T-cell (primary cell): ENCODE data around the gene MEF2B. TPM values are rescaled to one million over a fixed set of nuclear protein-coding genes. Genes with fewer than 3 reads are reported as not detected.
"Not testable (repeated sequence)": the region's sequence is repeated elsewhere in the genome, so short reads cannot be mapped to it uniquely, and the experiment has no call there.

Experiments
- ATAC-seq, 4 experiments: fragments of 200-7000 bp in 3 of 4; fragments of 150-1000 bp in 1 of 4; cut with Tn5 transposase; replicated peaks in 1 of 4; 1 replicate in 3 of 4; 2 replicates in 1 of 4; pipeline ENCODE4 v1.10.0; 2021; ENCODE audit warnings: moderate library complexity in 3 of 4, mild to moderate bottlenecking in 2 of 4, moderate number of reproducible peaks in 1 of 4
- CTCF ChIA-PET, 2 donors: fragments of 300-600 bp; sonication (Branson Sonifier 250); formaldehyde crosslinking; loops; one replicate each; lab custom pipeline; 2022; ENCODE audit warnings: antibody characterized with exemption in 2 of 2; lab: Charles Lee
- POLR2A ChIA-PET, 2 donors: fragments of 300-600 bp; sonication (Branson Sonifier 250); formaldehyde crosslinking; loops; one replicate each; lab custom pipeline; 2022; ENCODE audit warnings: antibody characterized with exemption in 2 of 2; lab: Charles Lee
- DNase-seq, 35 experiments: peaks; one replicate each; pipeline versions ENCODE4 v3.0.0 to v3.0.0-alpha.2; 2013 to 2023
- H3K27ac ChIP-seq: one replicate; pipeline ENCODE4 v1.5.1; 2013; ENCODE audit warnings: low read length
- H3K27me3 ChIP-seq, 2 experiments: replicated peaks in 1 of 2; 1 replicate in 1 of 2; 2 replicates in 1 of 2; pipeline versions ENCODE4 v1.6.1 to v1.7.0; 2013; ENCODE audit warnings: low read length in 1 of 2, mixed read lengths in 1 of 2; ENCODE audit not compliant: control insufficient read depth in 2 of 2, insufficient read depth in 2 of 2; ENCODE audit errors: extremely low read depth in 1 of 2
- H3K36me3 ChIP-seq, 2 donors: 1 replicate in 1 of 2; 2 replicates in 1 of 2; pipeline versions ENCODE4 v1.6.1 to v1.7.0; 2013; ENCODE audit warnings: low read length in 1 of 2; ENCODE audit not compliant: control insufficient read depth in 2 of 2, insufficient read depth in 1 of 2; ENCODE audit errors: extremely low read depth in 1 of 2
- H3K4me1 ChIP-seq, 2 experiments: 1 replicate in 1 of 2; 2 replicates in 1 of 2; pipeline versions ENCODE4 v1.6.1 to v1.7.0; 2013; ENCODE audit warnings: low read length in 2 of 2, mixed read lengths in 1 of 2; ENCODE audit not compliant: insufficient read depth in 2 of 2, control insufficient read depth in 1 of 2; ENCODE audit errors: extremely low read depth in 1 of 2
- H3K4me3 ChIP-seq, 2 donors: 1 replicate in 1 of 2; 2 replicates in 1 of 2; pipeline versions ENCODE4 v1.5.1 to v1.7.0; 2013; ENCODE audit warnings: mild to moderate bottlenecking in 2 of 2, low read length in 1 of 2, moderate library complexity in 1 of 2; ENCODE audit not compliant: control insufficient read depth in 1 of 2; ENCODE audit errors: extremely low read depth in 1 of 2
- H3K9me3 ChIP-seq: 2 replicates; pipeline ENCODE4 v1.7.0; 2013
- H3K27ac Mint-ChIP-seq, 2 donors: one replicate each; pipeline ENCODE4 v1.8.0; 2020 to 2021; ENCODE audit warnings: mild to moderate bottlenecking in 2 of 2, mixed read lengths in 2 of 2
- H3K27me3 Mint-ChIP-seq, 2 donors: one replicate each; pipeline ENCODE4 v1.8.0; 2021 to 2022; ENCODE audit warnings: mixed read lengths in 2 of 2
- H3K36me3 Mint-ChIP-seq: one replicate; pipeline ENCODE4 v1.8.0; 2021; ENCODE audit warnings: mixed read lengths
- H3K4me1 Mint-ChIP-seq, 3 donors: one replicate each; pipeline ENCODE4 v1.8.0; 2020 to 2022; ENCODE audit warnings: mixed read lengths in 3 of 3, mild to moderate bottlenecking in 1 of 3
- H3K4me3 Mint-ChIP-seq, 3 donors: one replicate each; pipeline ENCODE4 v1.8.0; 2020 to 2022; ENCODE audit warnings: mild to moderate bottlenecking in 3 of 3, mixed read lengths in 3 of 3, moderate library complexity in 3 of 3
- H3K9me3 Mint-ChIP-seq, 3 donors: one replicate each; pipeline ENCODE4 v1.8.0; 2020 to 2022; ENCODE audit warnings: mixed read lengths in 3 of 3
- WGBS: methylation state at CpG from one replicate; pipeline ENCODE4 v1.1.5; 2013; ENCODE audit warnings: missing lambda C conversion rate; ENCODE audit not compliant: insufficient coverage; 5-methylcytosine and 5-hydroxymethylcytosine counted together
- total RNA-seq, 35 experiments: library from RNA in 6 of 35; stranded (reverse) in 6 of 35; fragments of 120-200 nt in 1 of 35; gene quantifications; one replicate each; pipeline versions ENCODE4 v1.2.1 to v1.2.4 and lab custom pipeline; 2013 to 2026

The MEF2B gene
- total RNA-seq, 5 donors from 2014 or later (not counting 1 experiment from before 2014, with no cell fraction given), result 3.3 to 6.4 (median 6.0) TPM

DNA sequence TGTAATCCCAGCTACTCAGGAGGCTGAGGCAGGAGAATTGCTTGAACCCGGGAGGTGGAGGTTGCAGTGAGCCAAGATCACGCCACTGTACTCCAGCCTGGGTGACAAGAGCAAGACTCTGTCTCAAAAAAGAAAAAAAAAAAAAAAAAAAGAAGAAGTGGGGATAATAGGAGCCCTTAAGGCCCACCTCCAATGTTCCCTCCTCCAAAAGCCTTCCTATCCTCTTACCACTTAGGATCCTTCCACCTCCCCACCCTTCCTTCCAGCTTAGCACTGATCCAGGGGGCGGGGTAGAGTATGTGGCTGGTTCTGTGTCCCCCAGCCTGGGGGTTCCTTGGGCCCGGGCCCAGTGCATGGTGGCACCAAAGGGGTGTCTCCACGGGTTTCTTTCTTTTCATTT lies 3.2 kb upstream of the MEF2B start:
- not testable (repeated sequence) for DNase-seq

DNA sequence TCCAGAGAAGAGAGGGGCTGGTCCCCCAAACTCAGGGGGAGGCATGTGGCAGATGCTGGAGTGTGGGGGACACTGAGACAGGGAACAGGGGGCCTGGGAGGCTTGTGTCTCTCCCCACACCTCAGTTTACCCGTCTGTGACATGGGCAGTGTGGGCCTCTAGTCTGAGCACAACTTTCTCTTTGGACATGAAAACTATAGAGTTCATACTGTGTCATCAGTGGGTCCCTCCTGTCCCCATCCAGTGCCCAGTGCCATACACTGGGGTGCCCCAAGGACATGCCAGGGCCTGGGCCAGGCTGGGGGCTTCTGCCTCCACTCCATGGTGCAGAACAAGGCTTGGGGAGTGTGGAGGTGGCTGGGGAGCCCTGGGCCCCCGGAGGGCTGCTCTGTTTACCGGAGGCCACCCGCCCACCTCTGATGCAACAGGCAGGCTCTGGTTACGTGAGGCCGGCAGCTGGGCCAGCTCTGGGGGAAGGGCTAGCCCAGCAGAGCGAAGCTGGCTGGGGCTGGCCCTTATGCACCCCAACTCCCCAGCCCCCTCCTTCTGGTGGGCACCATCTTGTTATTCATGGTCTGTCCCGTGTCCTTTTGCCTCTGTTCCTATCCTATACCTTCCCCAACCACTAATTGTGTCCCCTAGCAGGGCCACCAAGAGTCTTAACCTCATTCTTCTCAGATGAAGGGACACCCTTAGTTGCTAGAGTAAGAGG lies 1.9 kb upstream of the MEF2B start:
- no peaks in the 10 kb centered on the region for H3K27me3 Mint-ChIP-seq
- DNase-seq (no peak), ATAC-seq (no peak)
- Histone ChIP-seq H3K9me3 (no peaks in the 10 kb centered on the region), H3K4me3 (no peak overlapping the region), H3K4me1 (peaks cover 0 to 18% of the 10 kb centered on the region in 2 experiments), H3K27me3 (peaks cover 0 to 19% of the 10 kb centered on the region in 2 experiments), H3K27ac (no peak overlapping the region), H3K36me3 (peaks cover 1 to 4% of the 10 kb centered on the region in 2 donors)
- H3K4me3 Mint-ChIP-seq, result no peak overlapping the region
- peaks cover 3% of the 10 kb centered on the region for H3K36me3 Mint-ChIP-seq
- POLR2A ChIA-PET, result no interaction called here
- no peaks in the 10 kb centered on the region for H3K9me3 Mint-ChIP-seq
- peaks cover 15 to 22% (median 16%) of the 10 kb centered on the region in 3 donors for H3K4me1 Mint-ChIP-seq
- H3K27ac Mint-ChIP-seq, result no peak overlapping the region
- 89% methylated on average over 3 of the region's 8 CpGs for WGBS
- CTCF ChIA-PET, result no interaction called here

More for the DNA sequence above, 3.2 kb upstream of the MEF2B start:
- peaks cover 0 to 19% of the 10 kb centered on the region in 2 experiments for H3K27me3 ChIP-seq
- ATAC-seq, H3K27me3 Mint-ChIP-seq, H3K27ac ChIP-seq, H3K9me3 ChIP-seq, H3K27ac Mint-ChIP-seq, H3K36me3 Mint-ChIP-seq, POLR2A ChIA-PET, H3K4me3 ChIP-seq, H3K9me3 Mint-ChIP-seq, H3K4me3 Mint-ChIP-seq, H3K36me3 ChIP-seq: not testable (repeated sequence)
- peaks cover 0 to 18% of the 10 kb centered on the region in 2 experiments for H3K4me1 ChIP-seq
- CTCF ChIA-PET, result interaction anchor here (0.6 to 0.7 kb wide), 3 partner anchors 16 to 352 kb away, joined by 3 to 8 read pairs (median 5); no protein-coding TSS in a partner anchor
- 78% methylated on average over 2 of the region's 5 CpGs for WGBS
- peaks cover 15 to 22% (median 16%) of the 10 kb centered on the region in 3 donors for H3K4me1 Mint-ChIP-seq

DNA sequence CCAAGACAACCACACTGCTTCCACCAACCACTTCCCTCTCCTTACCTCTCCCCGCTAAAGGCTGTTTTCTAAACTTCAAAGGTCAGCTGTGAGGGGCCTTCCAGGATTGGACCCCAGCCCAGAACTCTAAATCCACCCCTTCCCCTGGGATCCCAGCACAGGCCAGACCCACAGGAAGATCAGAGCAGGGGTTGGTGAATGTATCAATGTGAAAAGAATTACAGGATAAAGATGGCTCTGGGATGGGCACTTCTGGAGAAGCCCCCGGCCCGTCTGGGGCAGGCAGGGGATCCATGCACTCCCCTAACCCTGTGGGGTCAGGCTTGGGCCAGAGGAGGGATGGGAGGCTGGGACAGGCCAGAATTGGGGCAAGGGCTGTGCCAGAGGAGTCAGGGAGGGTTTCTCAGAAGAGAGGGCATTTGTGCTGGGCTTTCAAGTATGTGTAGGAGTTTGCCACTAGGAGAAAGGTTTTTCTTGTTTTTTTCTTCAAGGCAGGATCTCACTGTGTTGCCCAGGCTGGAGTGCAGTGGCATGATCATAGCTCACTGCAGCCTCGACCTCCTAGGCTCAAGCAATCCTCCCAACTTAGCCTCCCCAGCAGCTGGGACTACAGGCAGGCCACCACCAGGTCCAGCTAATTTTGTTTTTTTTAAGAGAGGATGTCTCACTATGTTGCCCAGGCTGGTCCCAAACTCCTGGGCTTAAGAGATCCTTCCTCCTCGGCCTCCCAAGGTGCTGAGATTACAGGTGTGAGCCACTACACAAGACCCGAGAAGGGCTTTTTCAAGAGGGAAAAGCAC lies 1.0 kb upstream of the MEF2B start:
- ATAC-seq, result no peak
- POLR2A ChIA-PET, result no interaction called here
- H3K4me1 Mint-ChIP-seq, result peaks cover 15 to 22% (median 16%) of the 10 kb centered on the region in 3 donors
- H3K4me3 Mint-ChIP-seq, result peak overlapping the region in 1 of 3 donors; percentile 67
- H3K27me3 Mint-ChIP-seq, result no peaks in the 10 kb centered on the region
- H3K27ac Mint-ChIP-seq, result no peak overlapping the region
- H3K27ac ChIP-seq, result no peak overlapping the region
- WGBS, result 90% methylated on average over 5 of the region's 6 CpGs
- peaks cover under 1% of the 10 kb centered on the region for H3K36me3 Mint-ChIP-seq
- H3K9me3 Mint-ChIP-seq, result no peaks in the 10 kb centered on the region
- peaks cover 0 to 3% of the 10 kb centered on the region in 2 donors for H3K36me3 ChIP-seq
- H3K4me1 ChIP-seq, result peaks cover 0 to 18% of the 10 kb centered on the region in 2 experiments
- DNase-seq, result no peak
- CTCF ChIA-PET, result no interaction called here
- H3K4me3 ChIP-seq, result no peak overlapping the region
- H3K9me3 ChIP-seq, result no peaks in the 10 kb centered on the region
- H3K27me3 ChIP-seq, result peaks cover 0 to 19% of the 10 kb centered on the region in 2 experiments

GRCh38 chr19:19169236-19170052 lies 619 bp downstream of the MEF2B start:
- Mint-ChIP-seq H3K27me3 (no peaks in the 10 kb centered on the region), H3K27ac (no peak overlapping the region), H3K4me3 (peak overlapping the region; percentile 39 to 67 (median 60)), H3K9me3 (no peaks in the 10 kb centered on the region), H3K36me3 (no peaks in the 10 kb centered on the region), H3K4me1 (peaks cover 15 to 19% (median 16%) of the 10 kb centered on the region in 3 donors)
- peak overlapping the region in 1 of 2 donors; percentile 19 for H3K4me3 ChIP-seq
- WGBS, result 97% methylated on average over 5 of the region's 9 CpGs
- ChIA-PET CTCF (interaction anchor here in 1 of 2 donors (0.6 kb wide), 2 partner anchors 22 to 190 kb away, joined by 4 to 5 read pairs; no protein-coding TSS in a partner anchor), POLR2A (no interaction called here)
- peaks cover 0 to 19% of the 10 kb centered on the region in 2 experiments for H3K27me3 ChIP-seq
- DNase-seq (no peak), ATAC-seq (peak in 1 of 4 experiments; percentile 4)
- peaks cover 0 to 13% of the 10 kb centered on the region in 2 experiments for H3K4me1 ChIP-seq
- H3K36me3 ChIP-seq, result peaks cover 0 to 5% of the 10 kb centered on the region in 2 donors
- no peaks in the 10 kb centered on the region for H3K9me3 ChIP-seq
- H3K27ac ChIP-seq, result no peak overlapping the region

DNA sequence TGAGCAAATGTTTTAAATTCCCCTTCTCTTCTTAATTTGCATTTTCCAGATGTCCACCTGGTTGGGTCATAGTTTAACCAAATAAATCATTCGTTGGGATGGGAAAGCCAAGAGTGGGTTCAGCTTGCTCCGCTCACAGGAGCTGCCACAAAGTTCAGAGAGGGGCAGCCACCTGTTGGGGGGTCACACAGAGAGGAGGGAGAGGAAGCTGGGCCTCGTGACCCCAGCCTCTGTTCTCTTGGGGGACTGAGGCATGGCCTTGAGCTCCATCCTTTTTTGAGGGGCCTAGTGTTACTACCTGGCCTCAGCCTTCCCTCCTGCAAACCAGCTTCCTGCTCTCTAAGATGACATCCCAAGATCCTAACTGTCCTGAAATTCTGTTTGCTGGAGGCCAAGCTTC lies 2.5 kb downstream of the MEF2B start:
- 94% methylated on average over 3 of the region's 3 CpGs for WGBS
- Mint-ChIP-seq H3K27me3 (no peaks in the 10 kb centered on the region), H3K27ac (no peak overlapping the region), H3K4me3 (no peak overlapping the region), H3K4me1 (peaks cover 15 to 19% (median 16%) of the 10 kb centered on the region in 3 donors), H3K9me3 (no peaks in the 10 kb centered on the region), H3K36me3 (no peaks in the 10 kb centered on the region)
- Histone ChIP-seq H3K36me3 (peaks cover 0 to 5% of the 10 kb centered on the region in 2 donors), H3K9me3 (no peaks in the 10 kb centered on the region), H3K4me3 (no peak overlapping the region), H3K27ac (no peak overlapping the region), H3K27me3 (peaks cover 0 to 19% of the 10 kb centered on the region in 2 experiments), H3K4me1 (peaks cover 0 to 13% of the 10 kb centered on the region in 2 experiments)
- DNase-seq, result no peak
- POLR2A ChIA-PET, result no interaction called here
- CTCF ChIA-PET, result interaction anchor here in 1 of 2 donors (0.7 kb wide), 1 partner anchor 269 kb away, joined by 3 read pairs; no protein-coding TSS in a partner anchor
- no peak for ATAC-seq
